Measurements from ENCODE around the gene C3orf85.

The C3orf85 gene

DNA sequence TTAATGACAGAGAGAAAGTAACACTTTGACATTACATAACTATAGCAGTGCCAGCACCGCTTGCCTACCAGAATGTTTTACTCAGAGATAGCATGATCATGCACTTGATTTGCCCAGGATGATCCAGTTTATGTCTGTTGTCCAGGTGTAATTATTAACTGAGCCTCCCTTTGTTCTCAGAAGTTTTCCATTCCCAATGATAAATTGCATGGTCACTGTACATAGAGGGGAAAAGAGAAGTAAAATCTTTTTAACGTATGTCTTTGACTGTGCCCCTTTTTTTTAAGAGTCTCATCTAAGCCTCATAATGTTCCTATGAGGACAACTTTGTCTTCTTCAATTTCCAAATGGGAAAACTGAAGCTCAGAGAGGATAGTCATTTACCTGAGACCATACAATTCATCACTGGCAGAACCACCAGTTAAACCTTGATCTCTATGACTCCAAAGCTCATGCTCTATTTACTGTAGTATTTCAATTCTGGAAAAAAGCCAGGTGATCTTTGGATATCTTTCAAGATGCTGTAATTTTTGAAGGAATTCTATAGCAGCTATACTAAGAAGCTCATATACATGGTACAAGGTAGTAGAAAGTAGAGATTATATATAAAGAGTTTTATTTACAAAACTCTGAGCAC, 25.1 kb downstream of the C3orf85 start:
- H3K4me3 ChIP-seq (ENCODE audit: low read depth, low read length), result no peak overlapping the region
- in situ Hi-C loops (cut with HindIII; ENCODE audit: low sequenced_read_pairs), result no loop called here
- DNase-seq (ENCODE audit: low read depth, low spot score), result no peak
- TF ChIP-seq, protein P1, sequence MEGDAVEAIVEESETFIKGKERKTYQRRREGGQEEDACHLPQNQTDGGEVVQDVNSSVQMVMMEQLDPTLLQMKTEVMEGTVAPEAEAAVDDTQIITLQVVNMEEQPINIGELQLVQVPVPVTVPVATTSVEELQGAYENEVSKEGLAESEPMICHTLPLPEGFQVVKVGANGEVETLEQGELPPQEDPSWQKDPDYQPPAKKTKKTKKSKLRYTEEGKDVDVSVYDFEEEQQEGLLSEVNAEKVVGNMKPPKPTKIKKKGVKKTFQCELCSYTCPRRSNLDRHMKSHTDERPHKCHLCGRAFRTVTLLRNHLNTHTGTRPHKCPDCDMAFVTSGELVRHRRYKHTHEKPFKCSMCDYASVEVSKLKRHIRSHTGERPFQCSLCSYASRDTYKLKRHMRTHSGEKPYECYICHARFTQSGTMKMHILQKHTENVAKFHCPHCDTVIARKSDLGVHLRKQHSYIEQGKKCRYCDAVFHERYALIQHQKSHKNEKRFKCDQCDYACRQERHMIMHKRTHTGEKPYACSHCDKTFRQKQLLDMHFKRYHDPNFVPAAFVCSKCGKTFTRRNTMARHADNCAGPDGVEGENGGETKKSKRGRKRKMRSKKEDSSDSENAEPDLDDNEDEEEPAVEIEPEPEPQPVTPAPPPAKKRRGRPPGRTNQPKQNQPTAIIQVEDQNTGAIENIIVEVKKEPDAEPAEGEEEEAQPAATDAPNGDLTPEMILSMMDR (IDR thresholded peaks at IDR 0.05; ENCODE audit: low read depth, low read length), result no peak

DNA sequence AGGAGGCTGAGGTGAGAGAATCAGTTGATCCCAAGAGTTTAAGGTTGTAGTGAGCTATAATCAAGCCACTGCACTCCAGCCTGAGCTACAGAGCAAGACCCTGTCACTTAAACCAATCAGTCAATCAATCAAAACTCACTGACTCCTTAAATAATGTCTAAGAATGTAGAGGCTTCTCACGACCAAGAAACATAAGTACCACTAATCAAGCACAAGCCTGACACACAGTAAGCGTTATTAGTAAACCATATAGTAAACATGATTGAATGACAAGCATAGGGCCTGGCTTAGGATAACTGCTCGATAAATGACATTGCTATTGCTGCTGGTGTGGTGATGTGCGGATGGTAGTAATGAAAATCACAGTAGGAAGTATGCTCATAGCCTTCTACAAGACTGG, 29.4 kb downstream of the C3orf85 start:
- TF ChIP-seq, protein P1 (IDR thresholded peaks at IDR 0.05; ENCODE audit: low read depth, low read length), result no peak
- in situ Hi-C loops (cut with HindIII; ENCODE audit: low sequenced_read_pairs), result no loop called here

DNA sequence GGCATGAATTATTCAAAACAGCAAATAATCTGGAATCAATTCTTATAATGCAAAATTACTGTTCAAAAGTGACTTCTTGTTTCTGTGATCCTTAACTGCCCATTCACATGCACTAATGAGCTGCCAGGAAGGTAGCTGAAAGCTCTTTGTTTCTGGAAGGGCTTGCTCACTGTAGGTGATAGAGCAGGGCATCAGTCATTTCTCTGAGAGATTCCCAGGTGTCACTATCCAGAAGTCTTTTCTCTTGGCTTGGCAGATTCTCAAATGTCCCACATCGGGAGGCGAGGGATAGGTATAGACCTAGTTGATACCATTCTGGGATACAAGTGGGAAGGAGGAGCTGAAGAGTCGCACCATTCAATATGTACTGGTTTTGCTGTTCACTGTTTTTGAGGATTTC, 35.0 kb downstream of the C3orf85 start:
- in situ Hi-C loops (cut with HindIII; ENCODE audit: low sequenced_read_pairs), result no loop called here
- no peak for DNase-seq (ENCODE audit: low read depth, low spot score)
- H3K4me3 ChIP-seq (ENCODE audit: low read depth, low read length), result no peak overlapping the region
- TF ChIP-seq, protein P1 (IDR thresholded peaks at IDR 0.05; ENCODE audit: low read depth, low read length), result no peak

More for the DNA sequence above, 29.4 kb downstream of the C3orf85 start:
- no peak overlapping the region for H3K4me3 ChIP-seq (ENCODE audit: low read depth, low read length)
- DNase-seq (ENCODE audit: low read depth, low spot score), result no peak

DNA sequence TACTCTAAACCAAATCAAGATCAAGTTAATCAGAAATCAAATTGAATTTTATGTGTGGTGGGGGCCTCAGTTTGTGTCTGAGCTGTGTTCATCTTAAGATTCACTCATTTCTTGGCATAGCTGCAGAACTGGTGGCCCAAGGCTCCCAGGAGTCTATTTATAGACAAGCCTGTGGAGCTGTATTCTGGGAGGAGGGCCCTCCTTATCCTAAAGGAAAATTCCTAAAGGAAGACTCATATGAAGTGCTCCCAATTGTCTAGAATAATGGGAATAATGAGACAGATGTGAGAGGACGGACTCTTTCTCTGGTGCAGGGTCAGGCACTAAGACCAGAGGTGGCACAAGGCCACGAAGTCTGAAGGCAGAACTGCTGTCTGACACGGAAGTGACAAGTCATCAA, 38.9 kb downstream of the C3orf85 start:
- H3K4me3 ChIP-seq (ENCODE audit: low read depth, low read length), result no peak overlapping the region
- no peak for DNase-seq (ENCODE audit: low read depth, low spot score)
- TF ChIP-seq, protein P1 (IDR thresholded peaks at IDR 0.05; ENCODE audit: low read depth, low read length), result no peak
- in situ Hi-C loops (cut with HindIII; ENCODE audit: low sequenced_read_pairs), result no loop called here

DNA sequence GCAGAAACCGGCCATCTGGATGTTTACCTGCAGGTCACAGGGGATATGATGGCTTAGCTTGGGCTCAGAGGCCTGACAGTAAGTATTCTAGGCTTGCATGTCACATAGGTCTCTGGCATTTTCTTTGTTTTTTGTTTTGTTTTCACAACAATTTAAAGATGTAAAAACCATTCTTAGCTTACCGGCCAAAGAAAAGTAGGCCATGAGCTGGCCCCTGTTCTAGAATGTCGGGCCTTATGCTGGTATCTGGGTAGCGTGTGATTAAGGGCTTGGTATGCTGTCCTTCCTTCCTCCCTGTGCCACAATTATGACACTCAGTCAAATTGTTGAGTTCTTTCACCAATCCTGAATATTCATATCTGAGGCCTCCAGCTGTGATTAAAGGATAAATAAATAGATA, 40.2 kb downstream of the C3orf85 start:
- DNase-seq (ENCODE audit: low read depth, low spot score), result no peak
- TF ChIP-seq, protein P1 (IDR thresholded peaks at IDR 0.05; ENCODE audit: low read depth, low read length), result no peak
- H3K4me3 ChIP-seq (ENCODE audit: low read depth, low read length), result no peak overlapping the region
- in situ Hi-C loops (cut with HindIII; ENCODE audit: low sequenced_read_pairs), result no loop called here

DNA sequence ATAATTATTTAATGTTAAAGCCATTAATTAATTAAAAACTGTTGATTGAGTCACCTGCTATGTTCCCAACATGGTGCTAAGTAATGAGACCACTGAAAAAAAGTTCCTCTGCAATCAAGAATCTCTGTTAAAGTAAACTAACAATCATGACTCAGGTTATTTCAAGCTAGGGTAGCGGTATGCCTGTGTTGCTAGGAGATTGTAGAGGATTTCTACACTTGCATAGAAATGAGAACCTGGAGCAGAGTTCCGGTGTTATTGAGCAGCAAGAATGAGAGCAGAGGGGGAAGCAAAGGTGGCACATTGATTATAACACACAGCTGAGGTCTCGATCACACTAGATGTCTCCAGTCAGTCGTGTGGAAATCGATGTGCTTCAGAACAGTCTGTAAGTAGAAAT, 41.4 kb downstream of the C3orf85 start:
- no peak overlapping the region for H3K4me3 ChIP-seq (ENCODE audit: low read depth, low read length)
- no peak for DNase-seq (ENCODE audit: low read depth, low spot score)
- in situ Hi-C loops (cut with HindIII; ENCODE audit: low sequenced_read_pairs), result no loop called here
- TF ChIP-seq, protein P1 (IDR thresholded peaks at IDR 0.05; ENCODE audit: low read depth, low read length), result no peak

Measured in astrocyte of the spinal cord (primary cell).